Measurements from ENCODE around the gene MRPS34. TPM values are rescaled to one million over a fixed set of nuclear protein-coding genes. Genes with fewer than 3 reads are reported as not detected.

MRPS34 gene
- total RNA-seq, 2 experiments from 2014 or later, result 197 to 199 TPM

DNA sequence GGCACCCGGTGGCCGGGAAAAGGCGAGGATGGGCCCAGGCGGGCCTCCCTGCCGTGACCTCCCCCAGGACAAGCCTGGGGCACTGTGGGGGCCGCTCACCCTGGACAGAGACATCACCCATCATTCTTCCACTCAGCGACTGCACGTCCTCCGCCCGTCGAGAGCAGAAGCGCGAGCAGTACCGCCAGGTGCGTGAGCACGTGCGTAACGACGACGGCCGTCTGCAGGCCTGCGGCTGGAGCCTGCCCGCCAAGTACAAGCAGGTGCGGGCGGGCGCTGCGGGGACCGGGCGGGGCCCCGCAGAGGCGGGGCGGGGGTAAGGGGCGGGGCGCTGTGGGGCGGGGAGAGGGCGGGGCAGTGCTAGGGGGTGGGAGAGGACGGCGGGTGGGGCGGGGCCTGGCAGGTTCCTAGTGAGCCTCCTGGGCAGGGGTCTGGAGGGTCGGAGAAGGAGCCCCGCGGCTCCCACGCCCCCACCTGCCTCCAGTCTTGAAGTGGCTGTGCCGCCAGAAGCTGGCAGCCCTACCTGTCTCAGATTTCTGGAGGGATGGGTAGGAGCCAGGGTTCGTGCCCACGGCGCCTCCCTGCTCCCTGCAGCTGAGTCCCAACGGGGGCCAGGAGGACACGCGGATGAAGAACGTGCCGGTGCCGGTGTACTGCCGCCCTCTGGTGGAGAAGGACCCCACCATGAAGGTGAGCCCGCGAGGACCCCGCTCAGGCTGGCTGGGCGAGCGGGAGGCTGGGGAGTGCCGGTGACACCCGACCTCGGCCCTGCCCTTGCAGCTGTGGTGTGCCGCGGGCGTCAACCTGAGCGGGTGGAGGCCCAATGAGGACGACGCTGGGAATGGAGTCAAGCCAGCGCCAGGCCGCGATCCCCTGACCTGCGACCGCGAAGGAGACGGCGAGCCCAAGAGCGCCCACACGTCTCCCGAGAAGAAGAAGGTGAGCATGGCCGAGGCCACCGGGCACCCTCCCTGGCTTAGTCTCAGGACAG is 9.1 kb downstream of the MRPS34 start:
- POLR2A ChIA-PET, result no interaction called here
- CTCF ChIA-PET, result no interaction called here

DNA sequence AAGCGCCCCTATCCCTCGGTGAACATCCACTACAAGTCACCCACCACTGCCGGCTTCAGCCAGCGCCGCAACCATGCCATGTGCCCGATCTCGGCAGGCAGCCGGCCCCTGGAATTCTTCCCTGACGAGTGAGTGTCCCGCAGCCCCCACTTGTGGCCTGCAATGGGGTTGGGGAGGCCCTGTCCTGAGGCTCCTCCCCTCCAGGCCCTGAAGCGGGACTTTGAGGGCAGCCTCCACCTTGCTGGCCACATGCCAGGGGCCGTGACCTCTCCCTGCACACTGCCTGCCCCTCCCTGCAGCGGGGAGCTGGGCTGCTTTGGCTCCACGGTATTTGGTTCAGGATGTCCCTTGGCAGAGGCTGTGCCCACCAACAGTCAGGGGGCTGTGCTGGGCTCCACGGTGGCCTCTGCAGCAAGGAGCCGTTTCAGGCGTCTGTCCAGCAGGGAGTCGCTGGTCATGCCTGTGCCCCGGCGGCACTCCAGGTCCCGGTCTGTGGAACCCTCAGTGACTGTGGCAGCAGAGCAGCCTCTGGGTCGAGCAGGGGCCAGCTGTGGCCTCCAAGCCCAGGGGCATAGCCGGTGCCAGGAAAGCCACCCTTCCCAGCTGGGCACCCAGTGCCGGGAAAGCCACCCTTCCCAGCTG is 9.9 kb downstream of the MRPS34 start:
- ChIA-PET CTCF (no interaction called here), POLR2A (no interaction called here)

DNA sequence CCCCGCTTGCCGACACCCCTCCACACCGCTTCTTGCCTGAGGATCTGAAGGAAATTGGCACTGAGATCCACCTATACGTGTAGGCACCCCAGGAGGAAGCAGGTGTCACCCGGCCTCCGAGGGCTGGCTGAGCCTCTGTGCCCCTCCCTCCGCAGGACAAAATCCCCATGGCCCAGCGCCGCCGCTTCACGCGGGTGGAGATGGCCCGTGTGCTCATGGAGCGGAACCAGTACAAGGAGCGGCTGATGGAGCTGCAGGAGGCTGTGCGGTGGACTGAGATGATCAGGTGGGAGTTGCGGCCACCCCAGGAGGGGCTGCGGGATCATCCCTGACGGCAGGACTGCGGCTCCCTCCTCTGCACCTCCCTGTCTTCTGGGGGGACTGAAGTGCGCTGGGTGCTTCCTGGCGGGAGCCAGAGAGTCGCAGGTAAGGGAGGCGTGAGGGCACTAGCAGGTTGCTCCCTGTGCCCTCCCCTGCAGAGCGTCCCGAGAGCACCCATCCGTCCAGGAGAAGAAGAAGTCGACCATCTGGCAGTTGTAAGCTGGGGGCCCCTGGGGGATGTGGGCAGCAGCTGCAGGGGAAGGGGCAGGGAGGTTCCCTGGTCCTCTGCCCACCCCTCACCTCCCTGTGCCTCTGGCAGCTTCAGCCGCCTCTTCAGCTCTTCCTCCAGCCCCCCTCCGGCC is 10.6 kb downstream of the MRPS34 start:
- ChIA-PET POLR2A (no interaction called here), CTCF (no interaction called here)

DNA sequence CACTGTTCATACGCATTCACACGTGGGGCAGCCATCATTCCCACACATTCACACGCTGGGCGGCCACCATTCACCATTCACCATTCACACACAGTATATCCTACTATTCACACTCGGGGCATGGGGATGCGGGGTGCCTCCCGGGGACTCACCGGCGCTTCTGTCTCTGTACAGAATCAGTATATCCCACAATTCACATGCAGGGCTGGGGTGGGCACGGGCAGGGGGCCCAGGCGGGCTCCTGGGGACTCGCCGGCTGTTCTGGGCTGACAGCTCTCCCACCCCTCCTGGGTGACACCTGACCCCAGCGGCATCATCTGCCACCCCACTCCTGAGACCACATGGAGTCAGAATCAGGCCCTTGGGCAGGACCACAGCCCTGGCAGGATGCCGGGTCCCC is 11.2 kb downstream of the MRPS34 start:
- ChIA-PET POLR2A (no interaction called here), CTCF (no interaction called here)

DNA sequence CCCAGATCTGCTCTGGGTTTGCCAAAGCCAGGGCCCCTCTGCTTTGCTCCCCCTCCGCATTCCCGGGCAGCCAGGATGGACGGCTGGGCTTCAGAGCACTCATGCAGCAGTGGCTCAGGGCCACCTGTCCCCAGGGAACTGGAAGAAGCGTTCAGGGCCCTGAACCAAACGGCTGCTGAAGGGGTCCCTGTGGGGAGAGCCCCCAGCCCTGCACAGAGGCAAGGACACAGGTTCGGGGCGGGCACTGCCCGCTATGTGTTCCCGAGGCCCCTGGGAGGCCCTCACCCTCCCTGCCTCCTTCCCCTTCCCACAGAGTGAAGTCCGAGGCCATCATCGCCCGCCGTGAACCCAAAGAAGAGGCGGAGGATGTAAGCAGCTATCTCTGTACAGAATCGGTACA is 12.0 kb downstream of the MRPS34 start:
- CTCF ChIA-PET, result no interaction called here
- POLR2A ChIA-PET, result no interaction called here

DNA sequence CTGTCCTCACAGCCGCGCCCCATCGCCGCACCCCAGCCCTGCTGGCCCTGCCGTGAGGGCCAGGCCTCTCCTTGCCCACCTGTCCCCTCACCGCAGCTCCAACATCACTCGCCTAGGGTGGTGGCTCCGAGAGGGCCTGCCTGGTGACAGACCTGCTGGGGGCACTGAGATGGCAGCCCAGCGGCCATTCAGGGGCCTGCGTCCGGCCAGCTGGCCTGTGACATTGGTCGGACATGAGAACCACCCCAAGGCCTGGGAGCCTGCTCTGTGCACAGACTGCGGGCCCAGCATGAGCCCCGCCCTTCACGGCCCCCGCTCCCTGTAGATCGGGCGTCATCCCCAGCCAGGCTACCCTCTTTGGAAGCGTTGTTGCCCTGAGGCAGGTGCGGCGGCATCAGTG is 13.4 kb downstream of the MRPS34 start:
- CTCF ChIA-PET, result no interaction called here
- POLR2A ChIA-PET, result no interaction called here

DNA sequence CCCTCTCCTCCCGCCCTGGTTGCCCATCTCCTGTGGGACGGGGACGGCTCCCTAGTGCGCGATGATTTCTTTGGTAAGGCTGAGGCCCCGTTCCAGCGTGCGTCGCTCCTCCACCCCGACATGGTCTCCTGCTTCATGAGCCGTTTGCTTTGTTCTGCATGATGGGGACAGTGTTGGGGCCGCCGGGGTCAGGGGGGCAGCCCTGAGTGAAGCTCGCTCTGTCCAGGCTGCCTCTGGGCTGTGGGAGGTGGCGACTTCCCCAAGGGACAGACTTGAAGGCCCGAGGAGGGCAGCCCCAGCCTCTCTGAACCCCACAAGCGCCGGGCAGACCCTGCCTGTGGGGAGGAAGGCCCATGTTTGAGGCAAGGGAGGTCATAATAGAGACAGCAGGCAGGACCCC is 14.0 kb downstream of the MRPS34 start:
- CTCF ChIA-PET, result no interaction called here
- POLR2A ChIA-PET, result no interaction called here

DNA sequence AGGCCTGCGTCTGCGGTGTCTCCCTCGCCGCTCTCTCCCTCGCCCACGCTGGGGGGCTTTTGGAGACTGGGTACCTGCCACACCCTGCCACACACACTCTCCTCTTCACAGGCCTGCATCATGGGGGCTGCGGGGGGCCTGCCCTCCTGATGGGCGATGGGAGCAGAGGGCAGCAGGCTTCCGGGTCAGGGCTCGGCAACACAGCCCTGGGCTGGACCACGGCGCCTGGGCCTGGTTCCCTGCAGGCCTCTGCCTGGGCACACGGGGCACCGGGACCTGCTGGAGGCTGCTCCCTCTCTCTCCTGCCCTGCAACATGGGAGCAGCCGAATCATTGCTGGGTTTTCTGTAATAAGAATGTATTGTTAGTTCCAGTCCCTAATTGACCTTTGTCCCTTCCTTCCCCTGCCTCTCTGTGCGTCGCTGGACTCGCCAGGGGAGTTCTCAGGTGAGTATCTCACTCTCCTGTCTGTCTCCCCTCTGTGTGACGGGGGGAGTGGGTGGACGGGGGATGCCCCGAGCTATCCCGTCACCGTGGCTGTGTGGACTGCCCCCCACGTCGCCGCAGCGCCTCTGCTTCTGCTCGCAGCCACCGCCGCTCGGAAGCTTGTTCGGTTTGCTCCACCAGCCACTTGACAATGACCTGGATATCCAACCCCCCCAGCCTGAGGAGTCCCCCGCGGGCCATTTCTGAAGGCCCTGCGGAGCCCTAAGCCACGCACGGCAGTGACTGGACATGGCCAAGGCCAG is 15.0 kb downstream of the MRPS34 start:
- CTCF ChIA-PET, result no interaction called here
- POLR2A ChIA-PET, result no interaction called here

DNA sequence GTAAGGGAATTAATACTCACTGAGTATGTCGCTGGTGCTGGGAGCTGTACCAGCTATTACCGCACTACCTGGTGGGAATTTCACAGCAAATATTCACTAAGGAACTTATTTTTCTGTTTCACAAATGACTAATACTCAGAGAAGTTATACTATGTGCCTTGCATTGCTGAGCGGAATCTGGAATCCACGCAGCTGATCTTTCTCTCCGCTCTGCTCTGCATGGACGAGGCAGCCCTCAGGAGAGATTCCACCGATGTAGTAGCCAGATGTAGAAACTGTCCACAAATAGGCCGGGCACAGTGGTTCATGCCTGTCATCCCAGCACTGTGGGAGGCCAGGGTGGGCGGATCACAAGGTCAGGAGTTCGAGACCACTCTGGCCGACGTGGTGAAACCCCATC is 18.7 kb downstream of the MRPS34 start:
- ChIA-PET CTCF (interaction anchor here (0.6 kb wide), 1 partner anchor 761 kb away, joined by 4 read pairs; no protein-coding TSS in a partner anchor), POLR2A (no interaction called here)

DNA sequence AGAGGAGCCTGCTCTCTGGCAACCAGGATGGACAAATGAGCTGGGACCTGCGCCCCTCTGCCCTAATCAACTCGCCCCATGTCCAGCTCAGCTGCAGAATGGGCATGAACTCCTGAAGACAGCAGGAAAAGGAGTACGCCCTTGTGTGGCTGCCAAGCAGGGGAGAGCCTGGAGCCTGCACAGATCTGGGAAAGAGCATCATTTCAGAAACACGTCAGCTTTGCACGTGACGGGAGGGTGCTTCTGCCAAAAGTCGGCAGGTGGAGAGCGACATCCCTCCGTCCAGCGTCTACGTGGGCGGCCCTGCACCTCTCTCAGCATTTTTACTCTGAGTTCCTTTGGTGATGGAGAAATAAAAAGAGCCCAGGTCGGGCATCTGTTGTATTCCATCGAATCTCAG is 20.1 kb downstream of the MRPS34 start:
- ChIA-PET CTCF (no interaction called here), POLR2A (interaction anchor here (0.7 kb wide), 1 partner anchor 400 kb away, joined by 4 read pairs; no protein-coding TSS in a partner anchor)

DNA sequence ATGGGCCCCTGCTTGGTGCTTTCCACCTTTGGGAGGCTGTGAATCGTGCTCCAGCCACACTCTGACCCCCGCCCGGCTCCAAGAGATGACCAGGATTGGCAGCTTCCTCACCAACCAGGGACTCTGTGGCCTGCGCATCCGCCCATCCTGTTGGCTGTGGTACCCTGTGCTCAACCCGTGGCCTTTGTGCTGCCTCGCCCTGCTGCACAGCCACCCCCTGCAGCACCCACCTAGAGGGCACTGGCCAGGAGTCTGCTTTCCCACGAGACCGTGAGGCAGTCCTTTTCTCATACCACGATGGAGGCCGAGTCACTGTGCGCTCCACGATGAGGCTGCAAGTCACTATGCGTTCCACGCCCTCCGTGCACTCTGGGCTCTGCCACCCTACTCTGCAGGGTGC is 21.0 kb downstream of the MRPS34 start:
- CTCF ChIA-PET, result no interaction called here
- POLR2A ChIA-PET, result no interaction called here

DNA sequence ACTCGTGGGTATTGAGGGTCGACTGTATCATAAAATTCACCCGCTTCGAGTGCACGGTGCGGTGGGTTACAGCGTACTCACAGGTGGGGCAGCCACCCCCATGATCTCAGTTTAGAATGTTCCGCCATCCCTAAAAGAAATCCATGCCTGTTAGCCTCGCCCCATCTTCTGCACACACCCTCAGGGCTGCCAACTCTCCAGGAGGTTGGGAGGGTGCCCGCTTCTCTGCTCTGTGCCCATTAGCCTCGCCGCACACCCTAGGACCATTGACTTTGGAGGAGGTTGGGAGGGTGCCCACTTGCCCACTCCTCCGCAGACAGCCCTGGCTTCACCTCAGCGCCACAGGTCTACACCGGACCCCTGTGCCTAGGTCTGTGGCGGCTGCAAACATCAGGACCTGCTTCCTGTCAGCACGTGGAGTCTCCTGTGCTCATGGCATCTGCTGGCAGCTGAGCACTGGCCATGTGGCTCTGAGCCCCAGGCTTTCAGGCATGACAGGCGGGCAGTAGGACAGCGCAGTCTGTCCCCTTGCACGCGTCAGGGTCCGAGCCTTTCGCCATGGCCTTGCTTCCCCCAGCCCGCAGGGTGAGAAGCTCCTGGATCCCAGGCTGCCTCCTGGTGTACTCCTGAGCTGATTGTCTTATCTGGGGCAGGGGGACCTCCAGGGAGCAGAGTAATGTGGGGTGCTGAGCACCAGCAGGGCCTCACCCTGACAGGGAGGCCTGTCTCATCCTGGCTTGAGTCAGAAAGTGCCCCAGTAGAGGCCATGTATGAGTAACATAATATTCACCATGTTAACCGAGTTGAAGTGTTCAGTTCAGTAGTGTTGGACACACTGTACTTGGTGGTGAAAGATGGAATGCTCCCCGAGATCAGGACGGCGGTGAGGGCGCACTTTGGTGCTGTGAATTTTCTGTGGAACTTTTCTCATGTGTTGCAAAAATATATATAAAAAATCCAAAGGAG is 23.5 kb downstream of the MRPS34 start:
- CTCF ChIA-PET, result no interaction called here
- POLR2A ChIA-PET, result no interaction called here

DNA sequence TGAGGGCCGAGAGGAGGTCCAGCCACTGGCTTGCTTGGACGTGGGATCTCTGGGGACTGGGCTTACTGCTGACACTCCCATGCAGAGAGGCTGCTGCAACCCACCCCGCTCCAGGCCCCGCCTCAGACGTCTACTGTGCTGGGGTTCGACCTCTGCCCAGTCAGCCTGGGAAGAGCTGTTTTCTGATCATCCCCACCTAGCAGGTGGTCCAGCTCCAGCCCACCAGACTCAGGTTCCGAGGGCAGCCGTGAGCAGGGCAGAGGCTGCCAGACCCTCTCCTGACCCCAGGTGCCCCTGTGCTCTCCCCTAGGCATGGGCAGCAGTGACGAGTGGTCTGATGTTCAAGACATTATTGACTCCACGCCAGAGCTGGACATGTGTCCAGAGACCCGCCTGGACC is 25.0 kb downstream of the MRPS34 start:
- POLR2A ChIA-PET, result no interaction called here

DNA sequence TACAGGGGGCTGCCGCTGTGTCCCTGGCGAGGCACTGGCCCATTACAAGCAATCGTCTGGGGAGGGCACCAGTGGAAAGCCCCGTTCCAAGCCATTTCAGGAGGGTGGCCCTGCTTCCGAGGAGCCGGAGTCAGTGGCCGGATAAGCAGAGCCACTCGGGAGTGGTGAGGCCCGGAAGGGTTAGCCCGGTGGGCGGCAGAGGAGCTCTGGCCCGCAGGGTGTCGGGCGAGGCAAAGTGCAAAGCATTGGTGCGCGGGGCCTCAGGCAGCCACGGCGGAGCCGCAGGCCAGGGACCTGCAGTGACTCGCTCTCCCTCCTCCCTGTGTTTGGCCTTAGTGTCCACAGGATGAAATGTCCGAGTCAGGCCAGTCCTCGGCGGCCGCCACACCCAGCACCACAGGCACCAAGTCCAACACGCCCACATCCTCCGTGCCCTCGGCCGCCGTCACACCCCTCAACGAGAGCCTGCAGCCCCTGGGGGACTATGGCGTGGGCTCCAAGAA is 26.2 kb downstream of the MRPS34 start:
- CTCF ChIA-PET, result no interaction called here
- POLR2A ChIA-PET, result no interaction called here

More for the DNA sequence above, 25.0 kb downstream of the MRPS34 start:
- CTCF ChIA-PET, result no interaction called here

DNA sequence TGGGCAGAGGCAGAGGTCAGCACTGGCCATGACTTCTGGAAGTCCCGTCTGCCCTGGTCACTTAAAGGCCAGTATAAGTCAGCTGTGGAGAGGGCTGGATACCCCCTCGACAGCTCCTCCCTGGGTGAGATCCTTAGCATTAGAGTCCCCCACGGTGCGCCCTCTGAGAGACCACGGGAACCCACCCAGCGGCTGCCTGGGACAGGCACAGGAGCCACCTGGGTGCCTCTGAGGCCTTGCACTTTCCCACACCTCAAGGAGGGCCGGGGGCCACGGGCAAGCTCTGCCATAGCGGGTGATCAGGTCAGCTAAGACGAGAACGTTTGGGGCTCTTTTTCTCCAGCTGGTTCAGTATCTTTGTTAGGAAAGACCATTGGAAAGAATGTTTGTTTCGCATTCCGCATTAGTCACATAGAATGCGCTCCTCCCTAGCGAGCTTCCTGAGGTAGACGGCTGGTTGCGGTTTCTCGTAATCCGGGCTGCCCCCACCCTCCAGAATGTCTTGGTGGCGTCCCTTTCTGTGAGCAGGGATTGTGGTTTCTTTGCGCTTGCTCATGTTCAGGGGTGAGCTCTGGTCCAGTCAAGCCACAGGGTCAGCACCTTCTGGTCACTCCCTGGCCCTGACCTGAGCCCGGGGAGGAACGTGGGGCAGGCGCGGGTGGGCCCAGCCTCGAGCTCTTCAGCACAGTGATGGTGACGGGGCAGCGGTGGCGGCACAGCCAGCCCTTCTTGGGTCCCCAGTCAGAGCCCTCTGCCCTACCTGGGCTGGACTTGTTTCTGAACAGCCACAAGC is 26.8 kb downstream of the MRPS34 start:
- ChIA-PET POLR2A (no interaction called here), CTCF (no interaction called here)

DNA sequence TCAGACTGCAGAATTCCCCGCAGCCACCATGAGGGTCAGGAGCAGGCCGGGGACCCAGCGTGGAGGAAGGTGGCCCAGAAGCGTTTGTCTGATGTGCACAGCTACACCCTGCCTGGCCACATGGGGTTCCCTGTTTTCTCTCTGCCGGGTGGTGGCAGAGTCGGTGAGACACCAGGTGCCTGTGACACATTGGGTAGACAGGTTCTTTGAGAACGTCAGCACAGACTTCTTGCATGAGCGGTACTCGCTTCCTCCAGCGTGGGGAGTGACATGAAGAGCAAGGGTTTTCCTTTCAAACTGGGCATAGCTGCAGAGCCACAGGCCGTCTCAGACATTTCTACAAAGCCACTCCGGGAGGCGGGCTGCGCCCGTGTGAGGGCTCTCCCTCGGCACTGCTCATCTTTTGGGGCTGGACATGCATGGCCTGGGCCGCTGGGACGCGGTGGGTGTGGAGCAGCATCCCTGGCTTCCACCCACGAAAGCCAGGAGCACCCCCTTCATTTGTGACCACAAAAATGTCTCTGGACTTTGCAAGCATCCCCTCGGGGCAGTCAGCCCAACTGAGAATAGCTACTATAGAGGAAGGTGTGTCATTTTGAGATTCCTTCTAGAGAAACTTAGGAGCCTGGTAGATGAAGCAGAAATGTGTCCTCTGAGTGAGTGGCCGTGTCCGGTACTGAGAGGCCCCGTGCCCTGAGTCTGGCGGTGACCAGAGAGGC is 27.6 kb downstream of the MRPS34 start:
- CTCF ChIA-PET, result no interaction called here
- POLR2A ChIA-PET, result no interaction called here

DNA sequence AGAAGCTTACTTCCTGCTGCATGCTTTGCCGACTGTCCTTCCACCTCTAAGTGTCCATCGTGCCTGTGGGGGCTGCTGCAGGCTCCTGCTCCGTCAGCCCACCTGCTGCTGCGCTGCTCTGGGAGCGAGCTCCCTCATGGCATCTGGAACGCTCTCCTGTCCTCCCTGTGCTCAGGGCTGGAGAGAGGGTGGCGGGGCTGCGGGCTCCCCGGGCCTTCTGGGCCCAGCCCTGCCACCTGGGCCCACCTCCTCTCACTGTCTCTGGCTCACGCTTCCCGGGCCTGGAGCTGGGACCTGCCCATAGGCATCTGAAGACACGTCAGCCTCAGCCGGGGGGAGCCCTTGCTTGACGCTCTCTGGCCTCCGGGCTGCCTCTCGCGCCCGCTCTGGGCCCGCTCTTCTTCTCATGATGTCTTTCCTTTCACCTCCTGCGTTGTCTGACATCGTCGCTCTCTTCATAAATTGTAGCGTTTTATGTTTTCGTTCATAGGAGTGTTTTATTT is 28.5 kb downstream of the MRPS34 start:
- ChIA-PET CTCF (no interaction called here), POLR2A (no interaction called here)

All from activated CD8-positive, alpha-beta memory T cell treated with anti-CD3 and anti-CD28 coated beads for 36 hours (primary cell).